ENCODE results near the gene NFATC1.

- TF ChIP-seq CTCF (IDR thresholded peaks at IDR 0.05; ENCODE audit: borderline replicate concordance, extremely low read depth, low read length, poor library complexity, severe bottlenecking) (no peak), EZH2 (IDR thresholded peaks at IDR 0.05; ENCODE audit: borderline replicate concordance, low read depth, low read length, severe bottlenecking) (no peak)
Observed at GRCh38 chr18:79386547-79386946, 9.2 kb upstream of the NFATC1 start.

All from DND-41 (cell line).